ENCODE data around the gene RPTOR.

Gene RPTOR

GRCh38 chr17:80633994-80634566, 89.4 kb downstream of the RPTOR start:
- no peaks in the 10 kb centered on the region for H3K27me3 ChIP-seq (replicated peaks)
- DNase-seq: no peak
- in situ Hi-C loops (cut with HindIII; ENCODE audit: low pct_ligation_motif_present, low sequenced_read_pairs): no loop called here
- TF ChIP-seq CTCF (IDR thresholded peaks at IDR 0.05; ENCODE audit: low read depth, low read length, missing control alignments): no peak
- H3K27ac ChIP-seq: no peak overlapping the region
- H3K4me3 ChIP-seq (ENCODE audit: low read depth, low read length): no peak overlapping the region
- H3K36me3 ChIP-seq (replicated peaks): no peaks in the 10 kb centered on the region

GRCh38 chr17:80636361-80637018, 91.9 kb downstream of the RPTOR start:
- no peaks in the 10 kb centered on the region for H3K27me3 ChIP-seq (replicated peaks)
- DNase-seq: no peak
- no peaks in the 10 kb centered on the region for H3K36me3 ChIP-seq (replicated peaks)
- H3K4me3 ChIP-seq (ENCODE audit: low read depth, low read length): no peak overlapping the region
- no peak for TF ChIP-seq CTCF (IDR thresholded peaks at IDR 0.05; ENCODE audit: low read depth, low read length, missing control alignments)
- in situ Hi-C loops (cut with HindIII; ENCODE audit: low pct_ligation_motif_present, low sequenced_read_pairs): no loop called here
- H3K27ac ChIP-seq: no peak overlapping the region

GRCh38 chr17:80637048-80637781, 92.6 kb downstream of the RPTOR start:
- H3K27ac ChIP-seq: no peak overlapping the region
- H3K27me3 ChIP-seq (replicated peaks): no peaks in the 10 kb centered on the region
- in situ Hi-C loops (cut with HindIII; ENCODE audit: low pct_ligation_motif_present, low sequenced_read_pairs): no loop called here
- TF ChIP-seq CTCF (IDR thresholded peaks at IDR 0.05; ENCODE audit: low read depth, low read length, missing control alignments): no peak
- no peaks in the 10 kb centered on the region for H3K36me3 ChIP-seq (replicated peaks)
- H3K4me3 ChIP-seq (ENCODE audit: low read depth, low read length): no peak overlapping the region
- DNase-seq: no peak

- DNase-seq: no peak
- Histone ChIP-seq H3K4me3 (ENCODE audit: low read depth, low read length) (no peak overlapping the region), H3K36me3 (replicated peaks) (no peaks in the 10 kb centered on the region), H3K27me3 (replicated peaks) (no peaks in the 10 kb centered on the region), H3K27ac (no peak overlapping the region)
- TF ChIP-seq CTCF (IDR thresholded peaks at IDR 0.05; ENCODE audit: low read depth, low read length, missing control alignments): no peak
- in situ Hi-C loops (cut with HindIII; ENCODE audit: low pct_ligation_motif_present, low sequenced_read_pairs): no loop called here
Observed at GRCh38 chr17:80639658-80640057, 95.0 kb downstream of the RPTOR start.

- no peak overlapping the region for H3K4me3 ChIP-seq (ENCODE audit: low read depth, low read length)
- no peak overlapping the region for H3K27ac ChIP-seq
- no peaks in the 10 kb centered on the region for H3K36me3 ChIP-seq (replicated peaks)
- H3K27me3 ChIP-seq (replicated peaks): no peaks in the 10 kb centered on the region
- DNase-seq: no peak
- in situ Hi-C loops (cut with HindIII; ENCODE audit: low pct_ligation_motif_present, low sequenced_read_pairs): no loop called here
- TF ChIP-seq CTCF (IDR thresholded peaks at IDR 0.05; ENCODE audit: low read depth, low read length, missing control alignments): no peak
Observed at GRCh38 chr17:80640366-80641084, 95.9 kb downstream of the RPTOR start.
